HT1080 (cell line): ENCODE results near the gene LGALS1. TPM values are rescaled to one million over a fixed set of nuclear protein-coding genes. Genes with fewer than 3 reads are reported as not detected.
"Not testable (repeated sequence)": the region's sequence is repeated elsewhere in the genome, so short reads cannot be mapped to it uniquely, and the experiment has no call there.

Experiments used
- DNase-seq: peaks from one replicate; pipeline ENCODE4 v3.0.0-alpha.2; 2015; ENCODE audit warnings: low read depth
- small RNA-seq: library from RNA; depleted of rRNA; stranded (forward); fragments of <200 nt; gene quantifications from one replicate; pipeline ENCODE3, GENCODE V24; 2014
- total RNA-seq: library from RNA; depleted of rRNA; stranded (reverse); fragments of >200 nt; shearing (Covaris generic); gene quantifications from 2 replicates; pipeline ENCODE4 v1.2.3, GENCODE V29; 2014; rRNA removed

LGALS1 gene
- total RNA-seq, 1 experiment from 2014 or later: 3,838 TPM

- DNase-seq: peak; percentile 54
Measured at GRCh38 chr22:37717235-37717634, 41.8 kb downstream of the LGALS1 start.

GRCh38 chr22:37717746-37718305 is 42.4 kb downstream of the LGALS1 start:
- not testable (repeated sequence) for DNase-seq

- DNase-seq: no peak
Measured at GRCh38 chr22:37725551-37726240, 50.3 kb downstream of the LGALS1 start.

GRCh38 chr22:37726241-37726887 is 50.9 kb downstream of the LGALS1 start:
- DNase-seq: no peak

- DNase-seq: no peak
Measured at GRCh38 chr22:37728620-37729019, 53.2 kb downstream of the LGALS1 start.

Small RNA genes lying within 50 kb of the gene (small RNA-seq; reads per million reads assigned to genes)
- gene RN7SL385P: not detected

Other genes with a start within 250 kb of the LGALS1 start
- gene ELFN2, start 248.2 kb upstream of the LGALS1 start, total RNA-seq: 5.7 and 7.0 TPM in 2 replicates
- gene MFNG, start 189.3 kb upstream of the LGALS1 start, total RNA-seq: not detected in 2 replicates
- 22.4 and 25.4 TPM in 2 replicates for gene CARD10, start 156.2 kb upstream of the LGALS1 start, total RNA-seq
- 67.3 and 95.3 TPM in 2 replicates for gene CDC42EP1, start 115.2 kb upstream of the LGALS1 start, total RNA-seq
- gene LGALS2, start 95.5 kb upstream of the LGALS1 start, total RNA-seq: not detected in 2 replicates
- 34.0 and 35.1 TPM in 2 replicates for gene GGA1, start 66.8 kb upstream of the LGALS1 start, total RNA-seq
- 7.8 and 14.2 TPM in 2 replicates for gene SH3BP1, start 36.0 kb upstream of the LGALS1 start, total RNA-seq
- 44.5 and 52.0 TPM in 2 replicates for gene PDXP, start 16.9 kb upstream of the LGALS1 start, total RNA-seq
- 35.4 and 42.3 TPM in 2 replicates for gene NOL12, start 10.7 kb downstream of the LGALS1 start, total RNA-seq
- 32.3 and 33.3 TPM in 2 replicates for gene TRIOBP, start 21.4 kb downstream of the LGALS1 start, total RNA-seq
- gene GCAT, start 132.3 kb downstream of the LGALS1 start, total RNA-seq: 13.4 and 14.6 TPM in 2 replicates
- gene GALR3, start 147.7 kb downstream of the LGALS1 start, total RNA-seq: 0.23 TPM in 1 of 2 replicates, not detected in the other
- gene ANKRD54, start 168.7 kb downstream of the LGALS1 start, total RNA-seq: 29.1 and 38.1 TPM in 2 replicates
- 570 and 657 TPM in 2 replicates for gene EIF3L, start 173.8 kb downstream of the LGALS1 start, total RNA-seq
- gene MICALL1, start 230.7 kb downstream of the LGALS1 start, total RNA-seq: 57.8 and 69.2 TPM in 2 replicates